ENCODE data around the gene ACSL3. TPM values are rescaled to one million over a fixed set of nuclear protein-coding genes. Genes with fewer than 3 reads are reported as not detected.

The ACSL3 gene
- total RNA-seq, 1 donor from 2014 or later: 144 TPM

- Histone ChIP-seq H3K27me3 (ENCODE audit: insufficient read depth, low read length) (no peaks in the 10 kb centered on the region), H3K4me3 (ENCODE audit: insufficient read depth, low read depth, low read length) (no peak overlapping the region), H4K20me1 (ENCODE audit: insufficient read depth, low read length) (peaks cover 82% of the 10 kb centered on the region), H3K79me2 (ENCODE audit: insufficient read depth, low read length) (peaks cover 98% of the 10 kb centered on the region), H3K27ac (ENCODE audit: low read depth, low read length) (no peak overlapping the region), H3K36me3 (ENCODE audit: insufficient read depth, low read length) (no peaks in the 10 kb centered on the region), H3K4me2 (ENCODE audit: low read length) (no peak overlapping the region), H3K9me3 (ENCODE audit: insufficient read depth, low read depth, low read length) (no peaks in the 10 kb centered on the region), H2AFZ (ENCODE audit: low read depth, low read length) (no peak overlapping the region), H3K4me1 (ENCODE audit: insufficient read depth, low read length) (peaks cover under 1% of the 10 kb centered on the region), H3K9ac (ENCODE audit: low read length) (no peak overlapping the region)
- Mint-ChIP-seq H3K9me3 (ENCODE audit: unreplicated experiment) (no peaks in the 10 kb centered on the region), H3K4me1 (ENCODE audit: low read depth, unreplicated experiment) (peaks cover 42% of the 10 kb centered on the region), H3K36me3 (ENCODE audit: low read depth, unreplicated experiment) (no peaks in the 10 kb centered on the region), H3K27ac (ENCODE audit: unreplicated experiment) (no peak overlapping the region), H3K27me3 (ENCODE audit: low read depth, unreplicated experiment) (no peaks in the 10 kb centered on the region), H3K4me3 (ENCODE audit: unreplicated experiment) (no peak overlapping the region)
- DNase-seq (ENCODE audit: low read depth): no peak
- no peak for TF ChIP-seq CTCF (IDR thresholded peaks at IDR 0.05; ENCODE audit: insufficient read depth, low read depth, low read length)
- FAIRE-seq: no peak
Measured at GRCh38 chr2:222884805-222885424, 24.1 kb downstream of the ACSL3 start.

- DNase-seq (ENCODE audit: low read depth) (peak; percentile 49), FAIRE-seq (no peak)
- Histone ChIP-seq H3K9ac (ENCODE audit: low read length) (no peak overlapping the region), H3K79me2 (ENCODE audit: insufficient read depth, low read length) (peaks cover 100% of the 10 kb centered on the region), H3K4me2 (ENCODE audit: low read length) (no peak overlapping the region), H3K9me3 (ENCODE audit: insufficient read depth, low read depth, low read length) (no peaks in the 10 kb centered on the region), H3K4me1 (ENCODE audit: insufficient read depth, low read length) (no peaks in the 10 kb centered on the region), H3K27ac (ENCODE audit: low read depth, low read length) (no peak overlapping the region), H4K20me1 (ENCODE audit: insufficient read depth, low read length) (peaks cover 77% of the 10 kb centered on the region), H3K27me3 (ENCODE audit: insufficient read depth, low read length) (no peaks in the 10 kb centered on the region), H3K36me3 (ENCODE audit: insufficient read depth, low read length) (no peaks in the 10 kb centered on the region), H2AFZ (ENCODE audit: low read depth, low read length) (no peak overlapping the region), H3K4me3 (ENCODE audit: insufficient read depth, low read depth, low read length) (no peak overlapping the region)
- Mint-ChIP-seq H3K4me3 (ENCODE audit: unreplicated experiment) (no peak overlapping the region), H3K36me3 (ENCODE audit: low read depth, unreplicated experiment) (peaks cover 2% of the 10 kb centered on the region), H3K27me3 (ENCODE audit: low read depth, unreplicated experiment) (no peaks in the 10 kb centered on the region), H3K27ac (ENCODE audit: unreplicated experiment) (no peak overlapping the region), H3K4me1 (ENCODE audit: low read depth, unreplicated experiment) (peaks cover 48% of the 10 kb centered on the region), H3K9me3 (ENCODE audit: unreplicated experiment) (no peaks in the 10 kb centered on the region)
- TF ChIP-seq CTCF (IDR thresholded peaks at IDR 0.05; ENCODE audit: insufficient read depth, low read depth, low read length) (no peak), EZH2 (IDR thresholded peaks at IDR 0.05; ENCODE audit: insufficient read depth, low read length) (no peak)
Measured at GRCh38 chr2:222887124-222887523, 26.3 kb downstream of the ACSL3 start.

- DNase-seq (ENCODE audit: low read depth) (no peak), FAIRE-seq (no peak)
- Histone ChIP-seq H3K4me1 (ENCODE audit: insufficient read depth, low read length) (no peaks in the 10 kb centered on the region), H3K4me3 (ENCODE audit: insufficient read depth, low read depth, low read length) (no peak overlapping the region), H3K9me3 (ENCODE audit: insufficient read depth, low read depth, low read length) (no peaks in the 10 kb centered on the region), H3K9ac (ENCODE audit: low read length) (no peak overlapping the region), H3K27me3 (ENCODE audit: insufficient read depth, low read length) (no peaks in the 10 kb centered on the region), H3K27ac (ENCODE audit: low read depth, low read length) (no peak overlapping the region), H4K20me1 (ENCODE audit: insufficient read depth, low read length) (peaks cover 77% of the 10 kb centered on the region), H3K79me2 (ENCODE audit: insufficient read depth, low read length) (peaks cover 100% of the 10 kb centered on the region), H3K36me3 (ENCODE audit: insufficient read depth, low read length) (no peaks in the 10 kb centered on the region), H3K4me2 (ENCODE audit: low read length) (no peak overlapping the region), H2AFZ (ENCODE audit: low read depth, low read length) (no peak overlapping the region)
- Mint-ChIP-seq H3K27ac (ENCODE audit: unreplicated experiment) (no peak overlapping the region), H3K9me3 (ENCODE audit: unreplicated experiment) (no peaks in the 10 kb centered on the region), H3K4me3 (ENCODE audit: unreplicated experiment) (no peak overlapping the region), H3K27me3 (ENCODE audit: low read depth, unreplicated experiment) (no peaks in the 10 kb centered on the region), H3K36me3 (ENCODE audit: low read depth, unreplicated experiment) (peaks cover 2% of the 10 kb centered on the region), H3K4me1 (ENCODE audit: low read depth, unreplicated experiment) (peaks cover 58% of the 10 kb centered on the region)
- no peak for TF ChIP-seq CTCF (IDR thresholded peaks at IDR 0.05; ENCODE audit: insufficient read depth, low read depth, low read length)
- no peak for TF ChIP-seq EZH2 (IDR thresholded peaks at IDR 0.05; ENCODE audit: insufficient read depth, low read length)
Measured at GRCh38 chr2:222888716-222889115, 27.9 kb downstream of the ACSL3 start.

Data from astrocyte (in vitro differentiated cells and primary cell).